Measurements from ENCODE around the gene LEKR1. TPM values are rescaled to one million over a fixed set of nuclear protein-coding genes. Genes with fewer than 3 reads are reported as not detected.
A peak's percentile ranks its signal among the peaks of the same experiment; 100 is the strongest.

The LEKR1 gene
- total and polyA plus RNA-seq, 9 of the 15 experiments (the other 6 are each of a cell fraction or from before 2014, with no cell fraction given) = 0.76 to 1.8 (median 1.2) TPM

- TF ChIP-seq MGA (IDR thresholded peaks at IDR 0.05) = peak; percentile 75
Observed at GRCh38 chr3:156816794-156817645, 9.1 kb upstream of the LEKR1 start (continued).

All from K562 (cell line).